Body of pancreas (tissue), 4 donors: ENCODE data around the gene ADAMTS17. TPM values are rescaled to one million over a fixed set of nuclear protein-coding genes. Genes with fewer than 3 reads are reported as not detected.
"Not testable (repeated sequence)": the region's sequence is repeated elsewhere in the genome, so short reads cannot be mapped to it uniquely, and the experiment has no call there.

ENCODE experiments used
- ATAC-seq: fragments of 150-250 bp; one replicate; pipeline ENCODE4 v1.9.1; 2016
- DNase-seq, 4 donors: peaks; one replicate each; pipeline ENCODE4 v3.0.0-alpha.2; 2019
- H3K27ac ChIP-seq, 4 donors: fragments of 200-600 bp; sonication (generic); 1 replicate in 3 of 4; 2 replicates in 1 of 4; pipeline versions ENCODE4 v1.5.1 to v1.6.1; 2016 to 2019; ENCODE audit warnings: mild to moderate bottlenecking in 1 of 4, mixed read lengths in 1 of 4, moderate library complexity in 1 of 4
- H3K27me3 ChIP-seq, 2 donors: fragments of 200-600 bp; sonication (generic); one replicate each; pipeline ENCODE4 v1.6.0; 2016; ENCODE audit warnings: mild to moderate bottlenecking in 1 of 2
- H3K36me3 ChIP-seq, 2 donors: fragments of 200-600 bp; sonication (generic); replicated peaks in 1 of 2; 2 replicates each; pipeline ENCODE4 v1.5.1; 2016; ENCODE audit warnings: low read depth in 2 of 2; ENCODE audit not compliant: insufficient read depth in 1 of 2
- H3K4me1 ChIP-seq: fragments of 200-600 bp; sonication (generic); one replicate; pipeline ENCODE4 v1.6.0; 2016
- H3K4me3 ChIP-seq, 2 donors: fragments of 200-600 bp; sonication (generic); 1 replicate in 1 of 2; 2 replicates in 1 of 2; pipeline ENCODE4 v1.5.1; 2016 to 2019
- H3K9me3 ChIP-seq, 3 donors: fragments of 200-600 bp; sonication (generic); 1 replicate in 2 of 3; 2 replicates in 1 of 3; pipeline ENCODE4 v1.5.1; 2016
- CTCF ChIP-seq, 7 experiments: fragments of 450-650 bp in 4 of 7; fragments of 200-600 bp in 3 of 7; sonication (generic) in 3 of 7; IDR thresholded peaks; one replicate each; pipeline ENCODE4 v1.5.1; 2016 to 2019; ENCODE audit warnings: antibody characterized with exemption in 7 of 7
- POLR2A ChIP-seq, 3 donors: fragments of 450-650 bp; IDR thresholded peaks; one replicate each; pipeline ENCODE4 v1.6.1; 2016; ENCODE audit warnings: antibody characterized with exemption in 3 of 3, mild to moderate bottlenecking in 2 of 3
- WGBS, 2 donors: methylation state at CpG; one replicate each; pipeline ENCODE4 v1.1.5; 2017; 5-methylcytosine and 5-hydroxymethylcytosine counted together
- intact Hi-C: fragments of 100-400 bp; cut with DNase I; formaldehyde crosslinking; loops from one replicate; pipeline ENCODE4 v1.15.1; 2023
- total RNA-seq, 2 donors: library from RNA; depleted of rRNA; stranded (reverse); fragments of >200 nt; gene quantifications; one replicate each; pipeline ENCODE4 v1.1.0, GENCODE V29; 2016

The ADAMTS17 gene
- total RNA-seq, 2 donors from 2014 or later: 24.6 to 26.0 TPM

GRCh38 chr15:100341239-100341749 lies 481 bp downstream of the ADAMTS17 start:
- Histone ChIP-seq H3K27ac (peak overlapping the region; percentile 68 to 92 (median 89)), H3K4me1 (peaks cover 32% of the 10 kb centered on the region), H3K27me3 (no peaks in the 10 kb centered on the region), H3K9me3 (no peaks in the 10 kb centered on the region), H3K36me3 (no peaks in the 10 kb centered on the region), H3K4me3 (peak overlapping the region; percentile 29 to 69)
- intact Hi-C loops: no loop called here
- TF ChIP-seq CTCF (IDR thresholded peaks at IDR 0.05) (no peak), POLR2A (IDR thresholded peaks at IDR 0.05) (no peak)
- peak; percentile 38 for ATAC-seq
- peak in 3 of 4 donors; percentile 29 to 38 (median 35) for DNase-seq
- 1% methylated on average over 15 of the region's 95 CpGs; no CpG with 5 or more reads in 1 of the 2 donors for WGBS, 2 donors

GRCh38 chr15:100340721-100341238 lies 995 bp downstream of the ADAMTS17 start:
- Histone ChIP-seq H3K27ac (peak overlapping the region in 2 of 4 donors; percentile 23 to 30), H3K9me3 (no peaks in the 10 kb centered on the region), H3K4me3 (no peak overlapping the region), H3K4me1 (peaks cover 36% of the 10 kb centered on the region), H3K36me3 (no peaks in the 10 kb centered on the region), H3K27me3 (no peaks in the 10 kb centered on the region)
- intact Hi-C loops: no loop called here
- WGBS, 2 donors: 8 to 60% methylated on average over 1 to 49 of the region's 56 CpGs
- DNase-seq (peak; percentile 27 to 59 (median 38)), ATAC-seq (peak; percentile 15)
- no peak for TF ChIP-seq POLR2A (IDR thresholded peaks at IDR 0.05)
- no peak for TF ChIP-seq CTCF (IDR thresholded peaks at IDR 0.05)

- no peak for ATAC-seq
- Histone ChIP-seq H3K4me3 (no peak overlapping the region), H3K27ac (peak overlapping the region in 1 of 4 donors; percentile 30), H3K27me3 (no peaks in the 10 kb centered on the region), H3K9me3 (no peaks in the 10 kb centered on the region), H3K4me1 (peaks cover 44% of the 10 kb centered on the region), H3K36me3 (no peaks in the 10 kb centered on the region)
- TF ChIP-seq POLR2A (IDR thresholded peaks at IDR 0.05) (no peak), CTCF (IDR thresholded peaks at IDR 0.05) (no peak)
- intact Hi-C loops: loop anchor here (5.0 to 10.0 kb wide), 2 partner anchors 135 to 408 kb away; no protein-coding TSS in a partner anchor
- peak in 3 of 4 donors; percentile 40 to 46 (median 42) for DNase-seq
- 52 to 71% methylated on average over 12 of the region's 12 CpGs for WGBS, 2 donors
Observed at GRCh38 chr15:100339999-100340398, 1.8 kb downstream of the ADAMTS17 start.

- not testable (repeated sequence) for H3K27me3 ChIP-seq, H3K27ac ChIP-seq, H3K4me3 ChIP-seq, H3K36me3 ChIP-seq, H3K9me3 ChIP-seq, DNase-seq, ATAC-seq
- intact Hi-C loops: loop anchor here (5.0 to 10.0 kb wide), 2 partner anchors 135 to 407 kb away; no protein-coding TSS in a partner anchor
- H3K4me1 ChIP-seq: peaks cover 49% of the 10 kb centered on the region
- WGBS, 2 donors: 79 to 80% methylated on average over 7 of the region's 7 CpGs
Observed at GRCh38 chr15:100339451-100339850, 2.3 kb downstream of the ADAMTS17 start.

- 10 to 18% methylated on average over 10 of the region's 10 CpGs for WGBS, 2 donors
- Histone ChIP-seq H3K4me1 (peaks cover 50% of the 10 kb centered on the region), H3K9me3 (no peaks in the 10 kb centered on the region), H3K27ac (no peak overlapping the region), H3K36me3 (no peaks in the 10 kb centered on the region), H3K4me3 (no peak overlapping the region), H3K27me3 (no peaks in the 10 kb centered on the region)
- intact Hi-C loops: loop anchor here (5.0 to 10.0 kb wide), 2 partner anchors 134 to 407 kb away; no protein-coding TSS in a partner anchor
- DNase-seq: peak; percentile 76 to 83 (median 78)
- TF ChIP-seq CTCF (IDR thresholded peaks at IDR 0.05) (peak; percentile 60 to 88 (median 81)), POLR2A (IDR thresholded peaks at IDR 0.05) (no peak)
- ATAC-seq: peak; percentile 42
Observed at GRCh38 chr15:100338971-100339444, 2.8 kb downstream of the ADAMTS17 start.
